ENCODE data around the gene CCDC197.

The CCDC197 gene

GRCh38 chr14:94030571-94030970, 33.5 kb downstream of the CCDC197 start:
- H3K27ac ChIP-seq = no peak overlapping the region
- TF ChIP-seq ZFX (IDR thresholded peaks at IDR 0.05; ENCODE audit: borderline replicate concordance) = no peak

GRCh38 chr14:94031161-94031882, 34.2 kb downstream of the CCDC197 start:
- H3K27ac ChIP-seq = no peak overlapping the region
- TF ChIP-seq CTCF (IDR thresholded peaks at IDR 0.05) (no peak), ZFX (IDR thresholded peaks at IDR 0.05; ENCODE audit: borderline replicate concordance) (no peak)

- no peak for TF ChIP-seq ZFX (IDR thresholded peaks at IDR 0.05; ENCODE audit: borderline replicate concordance)
- no peak for TF ChIP-seq CTCF (IDR thresholded peaks at IDR 0.05)
- H3K27ac ChIP-seq = no peak overlapping the region
Measured at GRCh38 chr14:94031883-94032279, 34.8 kb downstream of the CCDC197 start.

- TF ChIP-seq CTCF (IDR thresholded peaks at IDR 0.05) = no peak
- no peak for TF ChIP-seq ZFX (IDR thresholded peaks at IDR 0.05; ENCODE audit: borderline replicate concordance)
Measured at GRCh38 chr14:94034886-94035285, 37.8 kb downstream of the CCDC197 start.

GRCh38 chr14:94036313-94037167, 39.4 kb downstream of the CCDC197 start:
- no peak for TF ChIP-seq ZFX (IDR thresholded peaks at IDR 0.05; ENCODE audit: borderline replicate concordance)
- TF ChIP-seq CTCF (IDR thresholded peaks at IDR 0.05) = peak; percentile 87
- no peak overlapping the region for H3K27ac ChIP-seq

More at GRCh38 chr14:94034886-94035285, 37.8 kb downstream of the CCDC197 start:
- H3K27ac ChIP-seq = no peak overlapping the region

- no peak overlapping the region for H3K27ac ChIP-seq
- TF ChIP-seq CTCF (IDR thresholded peaks at IDR 0.05) (no peak), ZFX (IDR thresholded peaks at IDR 0.05; ENCODE audit: borderline replicate concordance) (no peak)
Measured at GRCh38 chr14:94037954-94038353, 40.9 kb downstream of the CCDC197 start.

GRCh38 chr14:94038510-94038909, 41.4 kb downstream of the CCDC197 start:
- H3K27ac ChIP-seq = no peak overlapping the region

More at GRCh38 chr14:94038510-94038909, 41.4 kb downstream of the CCDC197 start:
- TF ChIP-seq CTCF (IDR thresholded peaks at IDR 0.05) = no peak
- TF ChIP-seq ZFX (IDR thresholded peaks at IDR 0.05; ENCODE audit: borderline replicate concordance) = no peak

Measured in 22Rv1 (cell line).